ENCODE results near the gene TPPP.
A peak's percentile ranks its signal among the peaks of the same experiment; 100 is the strongest.

Gene TPPP

DNA sequence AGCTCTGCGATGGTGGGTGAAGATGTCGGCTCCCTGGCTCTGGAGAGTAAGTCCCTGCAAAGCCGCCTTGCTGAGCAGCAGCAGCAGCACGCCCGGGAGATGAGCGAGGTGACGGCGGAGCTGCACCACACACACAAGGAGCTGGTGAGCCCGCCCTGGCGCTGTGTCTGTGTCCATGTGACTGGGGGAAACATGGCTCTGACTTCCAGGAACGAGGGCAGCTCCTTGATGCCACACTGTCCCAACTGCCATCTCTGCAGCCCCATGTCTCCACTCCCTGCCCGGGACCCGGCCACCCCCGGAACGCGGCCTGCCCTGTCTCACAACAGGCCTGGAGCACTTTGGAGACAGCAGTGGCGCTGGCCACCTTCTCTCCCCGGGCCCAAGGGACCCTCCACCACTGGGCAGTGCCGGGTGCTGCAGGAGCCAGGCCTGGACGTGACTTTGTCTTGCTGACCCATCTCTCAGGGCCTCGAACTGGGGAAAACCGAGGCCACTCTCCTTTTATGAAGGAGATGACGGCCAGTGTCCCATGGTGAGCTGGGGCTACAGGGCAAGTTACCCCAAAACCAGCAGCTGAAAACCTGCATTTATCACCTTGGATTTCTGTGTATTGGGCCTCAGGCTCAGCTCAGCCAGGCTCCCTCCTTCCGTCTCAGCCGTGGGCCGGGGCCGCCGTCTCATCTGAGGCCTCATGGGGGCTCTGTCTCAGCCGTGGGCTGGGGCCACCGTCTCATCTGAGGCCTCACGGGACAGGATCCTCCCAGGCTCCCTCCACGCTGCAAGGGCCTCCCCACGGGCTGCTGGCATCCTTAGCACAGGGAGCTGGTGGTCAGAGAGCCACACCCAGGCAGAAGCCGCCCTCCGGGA, 52.5 kb downstream of the TPPP start:
- peaks cover 69% of the 10 kb centered on the region for H3K36me3 ChIP-seq (ENCODE audit: low read depth)
- no peak overlapping the region for H3K27ac ChIP-seq (ENCODE audit: poor library complexity, severe bottlenecking)
- ATAC-seq (ENCODE audit: low read depth), result peak; percentile 12; the same call in 1 of the 3 replicates
- H3K9me3 ChIP-seq (ENCODE audit: severe bottlenecking), result no peaks in the 10 kb centered on the region
- TF ChIP-seq, protein P1, sequence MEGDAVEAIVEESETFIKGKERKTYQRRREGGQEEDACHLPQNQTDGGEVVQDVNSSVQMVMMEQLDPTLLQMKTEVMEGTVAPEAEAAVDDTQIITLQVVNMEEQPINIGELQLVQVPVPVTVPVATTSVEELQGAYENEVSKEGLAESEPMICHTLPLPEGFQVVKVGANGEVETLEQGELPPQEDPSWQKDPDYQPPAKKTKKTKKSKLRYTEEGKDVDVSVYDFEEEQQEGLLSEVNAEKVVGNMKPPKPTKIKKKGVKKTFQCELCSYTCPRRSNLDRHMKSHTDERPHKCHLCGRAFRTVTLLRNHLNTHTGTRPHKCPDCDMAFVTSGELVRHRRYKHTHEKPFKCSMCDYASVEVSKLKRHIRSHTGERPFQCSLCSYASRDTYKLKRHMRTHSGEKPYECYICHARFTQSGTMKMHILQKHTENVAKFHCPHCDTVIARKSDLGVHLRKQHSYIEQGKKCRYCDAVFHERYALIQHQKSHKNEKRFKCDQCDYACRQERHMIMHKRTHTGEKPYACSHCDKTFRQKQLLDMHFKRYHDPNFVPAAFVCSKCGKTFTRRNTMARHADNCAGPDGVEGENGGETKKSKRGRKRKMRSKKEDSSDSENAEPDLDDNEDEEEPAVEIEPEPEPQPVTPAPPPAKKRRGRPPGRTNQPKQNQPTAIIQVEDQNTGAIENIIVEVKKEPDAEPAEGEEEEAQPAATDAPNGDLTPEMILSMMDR (IDR thresholded peaks at IDR 0.05; ENCODE audit: poor library complexity, severe bottlenecking), result no peak
- H3K4me3 ChIP-seq (ENCODE audit: severe bottlenecking), result no peak overlapping the region
- no peaks in the 10 kb centered on the region for H3K4me1 ChIP-seq (ENCODE audit: insufficient read depth, poor library complexity, severe bottlenecking)
- no peaks in the 10 kb centered on the region for H3K27me3 ChIP-seq (ENCODE audit: insufficient read depth, poor library complexity, severe bottlenecking)
- peak; percentile 71 for DNase-seq (ENCODE audit: low spot score)

DNA sequence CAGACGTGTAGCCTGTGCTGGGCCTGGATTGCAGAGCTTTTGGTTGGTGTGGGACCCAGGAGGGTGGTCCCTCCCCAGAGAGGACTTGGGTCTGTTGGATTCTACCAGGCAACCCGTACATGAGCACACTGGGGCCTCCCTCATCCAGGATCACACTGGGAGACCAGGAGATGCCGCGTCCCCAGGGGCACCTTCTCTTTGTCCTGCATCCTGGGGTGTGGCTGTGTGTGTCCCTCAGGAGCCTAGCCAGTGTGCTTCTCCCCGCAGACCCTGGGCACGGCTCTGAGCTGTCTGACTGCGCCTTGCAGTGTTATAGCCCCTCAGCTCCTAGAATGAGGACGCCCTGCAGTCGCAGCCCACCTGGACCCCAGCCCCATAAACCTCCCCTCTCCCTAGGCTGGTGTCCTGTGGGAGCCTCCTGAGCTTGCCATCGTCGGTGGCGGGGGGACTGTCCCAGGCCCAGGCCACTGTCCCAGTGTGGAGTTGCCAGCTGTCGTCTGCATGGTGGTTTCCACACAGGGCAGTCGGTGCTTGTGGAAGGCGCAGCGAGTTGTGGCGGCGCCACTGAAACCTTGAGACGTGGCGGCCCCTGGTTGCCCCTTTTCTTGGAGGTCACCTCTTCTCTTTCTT, 53.5 kb downstream of the TPPP start:
- ATAC-seq (ENCODE audit: low read depth) (no peak), DNase-seq (ENCODE audit: low spot score) (no peak)
- Histone ChIP-seq H3K9me3 (ENCODE audit: severe bottlenecking) (no peaks in the 10 kb centered on the region), H3K27me3 (ENCODE audit: insufficient read depth, poor library complexity, severe bottlenecking) (no peaks in the 10 kb centered on the region), H3K27ac (ENCODE audit: poor library complexity, severe bottlenecking) (no peak overlapping the region), H3K4me3 (ENCODE audit: severe bottlenecking) (no peak overlapping the region), H3K4me1 (ENCODE audit: insufficient read depth, poor library complexity, severe bottlenecking) (no peaks in the 10 kb centered on the region), H3K36me3 (ENCODE audit: low read depth) (peaks cover 71% of the 10 kb centered on the region)
- TF ChIP-seq, protein P1 (IDR thresholded peaks at IDR 0.05; ENCODE audit: poor library complexity, severe bottlenecking), result no peak

DNA sequence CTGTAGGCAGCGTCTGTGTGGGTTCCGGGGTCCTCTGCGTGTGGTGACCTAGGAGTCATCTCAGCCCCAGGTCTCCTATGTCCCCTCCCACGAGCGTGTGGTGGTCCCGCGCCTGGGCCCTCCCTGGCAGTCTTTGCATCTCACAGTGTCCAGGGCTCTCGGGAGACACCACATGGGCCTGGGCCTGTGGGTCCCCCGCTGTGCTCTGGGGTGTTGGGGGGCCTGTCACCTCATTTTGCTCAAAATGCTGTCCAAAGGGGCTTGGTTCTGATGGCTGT, 54.0 kb downstream of the TPPP start:
- peaks cover 71% of the 10 kb centered on the region for H3K36me3 ChIP-seq (ENCODE audit: low read depth)
- H3K27ac ChIP-seq (ENCODE audit: poor library complexity, severe bottlenecking), result no peak overlapping the region
- H3K4me1 ChIP-seq (ENCODE audit: insufficient read depth, poor library complexity, severe bottlenecking), result no peaks in the 10 kb centered on the region
- DNase-seq (ENCODE audit: low spot score), result no peak
- H3K27me3 ChIP-seq (ENCODE audit: insufficient read depth, poor library complexity, severe bottlenecking), result no peaks in the 10 kb centered on the region
- no peak for ATAC-seq (ENCODE audit: low read depth)
- TF ChIP-seq, protein P1 (IDR thresholded peaks at IDR 0.05; ENCODE audit: poor library complexity, severe bottlenecking), result no peak
- H3K4me3 ChIP-seq (ENCODE audit: severe bottlenecking), result no peak overlapping the region
- H3K9me3 ChIP-seq (ENCODE audit: severe bottlenecking), result no peaks in the 10 kb centered on the region

DNA sequence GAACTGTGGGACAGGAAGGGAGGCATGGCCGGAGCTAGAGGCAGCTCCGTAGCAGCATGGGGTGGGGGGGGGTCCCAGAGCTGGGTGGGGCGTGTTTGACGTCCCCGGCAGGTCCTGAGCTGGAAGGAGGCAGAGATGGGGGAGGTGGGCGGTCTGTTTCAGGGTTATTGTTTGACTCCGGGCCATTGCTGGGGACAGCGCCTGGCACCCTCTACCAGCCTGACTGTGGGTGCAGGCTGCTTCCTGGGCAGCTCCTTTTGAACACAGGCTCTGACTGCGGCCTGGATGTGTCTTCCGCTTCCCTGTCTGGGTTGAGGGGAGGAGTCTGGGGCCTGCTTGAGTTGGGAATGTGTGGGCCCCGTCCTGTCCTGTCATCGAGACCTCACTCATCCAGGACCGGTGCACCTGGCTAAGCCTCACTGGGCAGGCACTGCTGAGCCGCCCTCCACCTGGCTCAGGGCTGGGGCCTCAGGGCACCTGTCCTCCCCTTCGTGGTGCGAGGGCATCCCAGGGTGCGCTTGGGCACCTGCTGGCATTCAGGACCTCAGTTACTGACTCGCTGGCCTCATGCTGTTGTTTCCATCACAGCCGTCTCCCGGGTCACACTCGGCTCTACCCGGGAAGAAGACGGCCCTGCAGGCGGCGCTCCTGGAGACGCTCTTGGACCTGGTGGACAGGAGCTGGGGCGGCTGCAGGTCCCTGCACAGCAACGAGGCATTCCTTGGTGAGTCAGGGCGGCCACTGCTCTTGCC, 54.5 kb downstream of the TPPP start:
- DNase-seq (ENCODE audit: low spot score), result no peak
- Histone ChIP-seq H3K9me3 (ENCODE audit: severe bottlenecking) (no peaks in the 10 kb centered on the region), H3K4me1 (ENCODE audit: insufficient read depth, poor library complexity, severe bottlenecking) (no peaks in the 10 kb centered on the region), H3K4me3 (ENCODE audit: severe bottlenecking) (no peak overlapping the region), H3K27me3 (ENCODE audit: insufficient read depth, poor library complexity, severe bottlenecking) (no peaks in the 10 kb centered on the region), H3K27ac (ENCODE audit: poor library complexity, severe bottlenecking) (no peak overlapping the region), H3K36me3 (ENCODE audit: low read depth) (peaks cover 71% of the 10 kb centered on the region)
- ATAC-seq (ENCODE audit: low read depth), result no peak
- TF ChIP-seq, protein P1 (IDR thresholded peaks at IDR 0.05; ENCODE audit: poor library complexity, severe bottlenecking), result no peak
